WERI-Rb-1 (cell line): Measurements from ENCODE around the gene HOXC13.

ENCODE experiments used
- DNase-seq: peaks from one replicate; pipeline ENCODE4 v3.0.0-alpha.2; 2020
- H3K27ac ChIP-seq: fragments of 250-450 bp; sonication (Bioruptor Pico); 2 replicates; pipeline ENCODE4 v1.5.1; 2020; ENCODE audit warnings: mild to moderate bottlenecking, moderate library complexity
- H3K27me3 ChIP-seq: fragments of 250-450 bp; sonication (Bioruptor Pico); 2 replicates; pipeline ENCODE4 v1.5.1; 2021; ENCODE audit warnings: mild to moderate bottlenecking, low read depth, moderate library complexity; ENCODE audit not compliant: insufficient read depth, severe bottlenecking
- H3K36me3 ChIP-seq: fragments of 250-450 bp; sonication (Bioruptor Pico); 2 replicates; pipeline ENCODE4 v1.5.1; 2020; ENCODE audit warnings: mild to moderate bottlenecking, moderate library complexity
- H3K4me3 ChIP-seq: 2 replicates; pipeline ENCODE4 v1.5.1; 2011; ENCODE audit warnings: low read depth, mild to moderate bottlenecking, control low read depth, low read length
- H3K9me3 ChIP-seq: fragments of 250-450 bp; sonication (Bioruptor Pico); 2 replicates; pipeline ENCODE4 v1.5.1; 2021; ENCODE audit warnings: mild to moderate bottlenecking, moderate library complexity; ENCODE audit not compliant: severe bottlenecking
- CTCF ChIP-seq: IDR thresholded peaks from 2 replicates; pipeline ENCODE4 v1.5.1; 2011; ENCODE audit warnings: low read depth, mild to moderate bottlenecking, control low read depth, inconsistent platforms, low read length

HOXC13 gene

GRCh38 chr12:53993162-53994008, 54.8 kb downstream of the HOXC13 start:
- no peak for DNase-seq
- Histone ChIP-seq H3K27ac (no peak overlapping the region), H3K4me3 (no peak overlapping the region), H3K9me3 (no peaks in the 10 kb centered on the region), H3K36me3 (no peaks in the 10 kb centered on the region), H3K27me3 (no peaks in the 10 kb centered on the region)
- no peak for TF ChIP-seq CTCF

DNA sequence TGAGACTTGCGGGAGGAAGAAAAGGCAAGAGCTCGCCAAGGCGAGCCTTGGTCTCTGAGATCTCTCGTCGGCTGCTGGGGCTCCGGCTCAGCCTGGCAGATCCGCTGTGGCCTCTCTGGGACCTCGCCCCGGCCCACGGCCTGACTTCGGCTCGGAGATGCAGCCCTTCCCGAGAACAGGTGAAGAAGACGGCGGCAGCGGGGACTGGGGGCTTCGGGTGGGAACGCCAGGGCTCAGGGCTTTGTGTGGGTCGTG, 55.3 kb downstream of the HOXC13 start:
- H3K27me3 ChIP-seq = no peaks in the 10 kb centered on the region
- no peaks in the 10 kb centered on the region for H3K9me3 ChIP-seq
- TF ChIP-seq CTCF = no peak
- no peak overlapping the region for H3K4me3 ChIP-seq
- no peak for DNase-seq
- no peak overlapping the region for H3K27ac ChIP-seq
- H3K36me3 ChIP-seq = no peaks in the 10 kb centered on the region

DNA sequence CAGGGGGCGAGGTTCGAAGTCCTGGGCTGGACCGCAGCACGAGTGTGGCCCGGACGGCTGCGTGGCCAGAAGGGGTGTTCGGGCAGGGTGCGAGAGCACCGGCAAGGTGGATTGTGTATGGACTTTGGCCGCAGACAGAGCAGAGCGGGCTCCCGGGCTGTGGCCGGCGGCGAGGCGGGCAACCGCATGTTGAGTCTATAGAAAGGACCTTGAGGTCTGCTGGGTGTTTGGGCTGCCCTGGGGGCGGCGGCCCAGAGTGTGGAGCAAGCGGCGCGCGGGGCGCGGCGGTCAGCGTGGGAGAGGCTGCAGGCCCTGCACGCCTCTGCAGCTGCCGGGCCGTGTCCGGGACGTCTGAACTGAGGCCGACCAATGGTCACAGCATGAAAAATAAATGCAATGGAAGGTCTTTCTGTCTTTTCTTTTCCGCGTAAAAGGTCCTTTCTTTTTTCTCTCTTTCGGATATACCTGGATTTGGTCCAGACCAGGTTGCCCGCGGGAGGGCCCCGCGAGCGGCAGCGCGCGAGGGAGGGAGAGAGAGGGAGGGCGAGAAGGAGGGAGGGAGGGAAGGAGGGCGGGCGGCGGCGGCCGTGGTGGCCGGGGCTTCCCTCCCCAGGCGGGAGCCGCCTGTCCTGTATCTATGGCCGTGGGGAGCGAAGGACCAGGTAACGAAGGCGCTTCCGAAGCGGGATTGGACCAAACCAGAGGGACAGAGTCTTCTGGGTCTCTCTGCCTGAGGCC, 55.8 kb downstream of the HOXC13 start:
- DNase-seq = no peak
- Histone ChIP-seq H3K36me3 (no peaks in the 10 kb centered on the region), H3K27ac (peak overlapping the region; percentile 95), H3K27me3 (no peaks in the 10 kb centered on the region), H3K4me3 (no peak overlapping the region), H3K9me3 (no peaks in the 10 kb centered on the region)
- no peak for TF ChIP-seq CTCF

- Histone ChIP-seq H3K27ac (peak overlapping the region; percentile 95), H3K4me3 (peak overlapping the region; percentile 49), H3K9me3 (no peaks in the 10 kb centered on the region), H3K27me3 (no peaks in the 10 kb centered on the region), H3K36me3 (no peaks in the 10 kb centered on the region)
- DNase-seq = no peak
- no peak for TF ChIP-seq CTCF
Measured at GRCh38 chr12:53995002-53995377, 56.4 kb downstream of the HOXC13 start.

GRCh38 chr12:53995378-53996239, 57.0 kb downstream of the HOXC13 start:
- no peak for TF ChIP-seq CTCF
- H3K27ac ChIP-seq = peak overlapping the region; percentile 95

More at GRCh38 chr12:53995378-53996239, 57.0 kb downstream of the HOXC13 start:
- no peak for DNase-seq
- Histone ChIP-seq H3K27me3 (no peaks in the 10 kb centered on the region), H3K9me3 (no peaks in the 10 kb centered on the region), H3K36me3 (no peaks in the 10 kb centered on the region), H3K4me3 (peak overlapping the region; percentile 49)
